ENCODE data around the gene ZNF507. TPM values are rescaled to one million over a fixed set of nuclear protein-coding genes. Genes with fewer than 3 reads are reported as not detected.

ZNF507 gene
- total and polyA plus RNA-seq, 5 experiments from 2014 or later: 7.9 to 51.5 (median 8.0) TPM

GRCh38 chr19:32346901-32347300 is 1.5 kb downstream of the ZNF507 start:
- Mint-ChIP-seq H3K36me3 (peaks cover 15 to 40% (median 24%) of the 10 kb centered on the region in 3 donors), H3K27ac (peak overlapping the region in 7 of 10 donors; percentile 19 to 97 (median 90)), H3K4me1 (peaks cover 20 to 61% (median 49%) of the 10 kb centered on the region in 4 donors), H3K9me3 (peaks cover 0 to 3% (median 0%) of the 10 kb centered on the region in 9 donors), H3K4me3 (peak overlapping the region; percentile 94 to 99 (median 97)), H3K27me3 (peaks cover 0 to 3% (median 0%) of the 10 kb centered on the region in 5 donors)
- POLR2A ChIA-PET: interaction anchor here (1.2 to 2.5 kb wide), 2 partner anchors 40 to 58 kb away, joined by 3 to 23 read pairs; partner anchors contain the start of gene DPY19L3
- DNase-seq: no peak
- ATAC-seq: no peak

GRCh38 chr19:32347573-32347972 is 2.2 kb downstream of the ZNF507 start:
- POLR2A ChIA-PET: no interaction called here
- DNase-seq: no peak
- H3K27me3 Mint-ChIP-seq: peaks cover 0 to 3% (median 0%) of the 10 kb centered on the region in 5 donors
- H3K36me3 Mint-ChIP-seq: peaks cover 15 to 47% (median 30%) of the 10 kb centered on the region in 3 donors
- H3K4me3 Mint-ChIP-seq: peak overlapping the region; percentile 38 to 99 (median 96)
- no peak for ATAC-seq
- peak overlapping the region in 4 of 10 donors; percentile 19 to 90 (median 40) for H3K27ac Mint-ChIP-seq
- H3K4me1 Mint-ChIP-seq: peaks cover 23 to 68% (median 56%) of the 10 kb centered on the region in 4 donors
- peaks cover 0 to 3% (median 0%) of the 10 kb centered on the region in 9 donors for H3K9me3 Mint-ChIP-seq

GRCh38 chr19:32349051-32349450 is 3.6 kb downstream of the ZNF507 start:
- H3K4me1 Mint-ChIP-seq: peaks cover 28 to 81% (median 70%) of the 10 kb centered on the region in 4 donors
- ATAC-seq (no peak), DNase-seq (no peak)
- H3K4me3 Mint-ChIP-seq: peak overlapping the region in 8 of 10 donors; percentile 6 to 71 (median 33)
- peaks cover 0 to 3% (median 0%) of the 10 kb centered on the region in 5 donors for H3K27me3 Mint-ChIP-seq
- H3K36me3 Mint-ChIP-seq: peaks cover 15 to 61% (median 45%) of the 10 kb centered on the region in 3 donors
- H3K9me3 Mint-ChIP-seq: peaks cover 0 to 3% (median 0%) of the 10 kb centered on the region in 9 donors
- POLR2A ChIA-PET: no interaction called here
- peak overlapping the region in 1 of 10 donors; percentile 63 for H3K27ac Mint-ChIP-seq

GRCh38 chr19:32349724-32350470 is 4.5 kb downstream of the ZNF507 start:
- H3K4me3 Mint-ChIP-seq: peak overlapping the region in 7 of 10 donors; percentile 3 to 33 (median 19)
- ATAC-seq: no peak

GRCh38 chr19:32350471-32350865 is 5.1 kb downstream of the ZNF507 start:
- DNase-seq: no peak
- H3K4me3 Mint-ChIP-seq: peak overlapping the region in 5 of 10 donors; percentile 3 to 36 (median 11)
- H3K27ac Mint-ChIP-seq: peak overlapping the region in 4 of 10 donors; percentile 10 to 73 (median 62)
- POLR2A ChIA-PET: interaction anchor here (1.3 kb wide), 1 partner anchor 55 kb away, joined by 4 read pairs; the partner anchor contains the start of gene DPY19L3
- no peak for ATAC-seq
- H3K27me3 Mint-ChIP-seq: no peaks in the 10 kb centered on the region
- H3K36me3 Mint-ChIP-seq: peaks cover 15 to 76% (median 59%) of the 10 kb centered on the region in 3 donors
- peaks cover 0 to 4% (median 0%) of the 10 kb centered on the region in 9 donors for H3K9me3 Mint-ChIP-seq
- peaks cover 31 to 87% (median 80%) of the 10 kb centered on the region in 4 donors for H3K4me1 Mint-ChIP-seq

More at GRCh38 chr19:32349724-32350470, 4.5 kb downstream of the ZNF507 start:
- Mint-ChIP-seq H3K27me3 (no peaks in the 10 kb centered on the region), H3K27ac (peak overlapping the region in 5 of 10 donors; percentile 9 to 59 (median 23)), H3K36me3 (peaks cover 15 to 70% (median 53%) of the 10 kb centered on the region in 3 donors), H3K4me1 (peaks cover 28 to 82% (median 76%) of the 10 kb centered on the region in 4 donors), H3K9me3 (peaks cover 0 to 4% (median 0%) of the 10 kb centered on the region in 9 donors)
- POLR2A ChIA-PET: no interaction called here
- no peak for DNase-seq

- Mint-ChIP-seq H3K4me3 (peak overlapping the region in 8 of 10 donors; percentile 20 to 58 (median 36)), H3K36me3 (peaks cover 12 to 81% (median 63%) of the 10 kb centered on the region in 3 donors), H3K4me1 (peaks cover 36 to 92% (median 85%) of the 10 kb centered on the region in 4 donors), H3K9me3 (peaks cover 0 to 4% (median 0%) of the 10 kb centered on the region in 9 donors), H3K27me3 (no peaks in the 10 kb centered on the region), H3K27ac (peak overlapping the region in 9 of 10 donors; percentile 45 to 92 (median 71))
- POLR2A ChIA-PET: interaction anchor here (1.3 kb wide), 1 partner anchor 54 kb away, joined by 4 read pairs; the partner anchor contains the start of gene DPY19L3
- DNase-seq (no peak), ATAC-seq (no peak)
Measured at GRCh38 chr19:32350987-32351348, 5.6 kb downstream of the ZNF507 start.

- DNase-seq: no peak
- H3K4me1 Mint-ChIP-seq: peaks cover 36 to 87% (median 79%) of the 10 kb centered on the region in 4 donors
- ATAC-seq: no peak
- H3K36me3 Mint-ChIP-seq: peaks cover 11 to 91% (median 70%) of the 10 kb centered on the region in 3 donors
- H3K9me3 Mint-ChIP-seq: peaks cover 0 to 4% (median 0%) of the 10 kb centered on the region in 9 donors
- peak overlapping the region in 3 of 10 donors; percentile 26 to 35 (median 33) for H3K27ac Mint-ChIP-seq
- no peaks in the 10 kb centered on the region for H3K27me3 Mint-ChIP-seq
- POLR2A ChIA-PET: interaction anchor here (0.7 kb wide), 1 partner anchor 52 kb away, joined by 3 read pairs; no protein-coding TSS in a partner anchor
- H3K4me3 Mint-ChIP-seq: peak overlapping the region in 1 of 10 donors; percentile 22
Measured at GRCh38 chr19:32352241-32352630, 6.8 kb downstream of the ZNF507 start.

GRCh38 chr19:32354345-32354744 is 8.9 kb downstream of the ZNF507 start:
- ATAC-seq: no peak
- H3K4me1 Mint-ChIP-seq: peaks cover 32 to 76% (median 69%) of the 10 kb centered on the region in 4 donors
- no peaks in the 10 kb centered on the region for H3K27me3 Mint-ChIP-seq
- peaks cover 0 to 4% (median 0%) of the 10 kb centered on the region in 9 donors for H3K9me3 Mint-ChIP-seq
- peaks cover 5 to 91% (median 65%) of the 10 kb centered on the region in 3 donors for H3K36me3 Mint-ChIP-seq
- POLR2A ChIA-PET: no interaction called here
- H3K4me3 Mint-ChIP-seq: no peak overlapping the region
- H3K27ac Mint-ChIP-seq: peak overlapping the region in 2 of 10 donors; percentile 24 to 39
- DNase-seq: no peak

- Mint-ChIP-seq H3K36me3 (peaks cover 4 to 91% (median 58%) of the 10 kb centered on the region in 3 donors), H3K9me3 (peaks cover 0 to 4% (median 0%) of the 10 kb centered on the region in 9 donors), H3K4me1 (peaks cover 26 to 72% (median 67%) of the 10 kb centered on the region in 4 donors), H3K4me3 (peak overlapping the region in 3 of 10 donors; percentile 10 to 48 (median 33)), H3K27ac (peak overlapping the region in 1 of 10 donors; percentile 48), H3K27me3 (no peaks in the 10 kb centered on the region)
- POLR2A ChIA-PET: no interaction called here
- DNase-seq (no peak), ATAC-seq (no peak)
Measured at GRCh38 chr19:32355309-32355708, 9.9 kb downstream of the ZNF507 start.

GRCh38 chr19:32357720-32358119 is 12.3 kb downstream of the ZNF507 start:
- peaks cover 0 to 97% (median 55%) of the 10 kb centered on the region in 3 donors for H3K36me3 Mint-ChIP-seq
- no peak for ATAC-seq
- H3K9me3 Mint-ChIP-seq: peaks cover 0 to 4% (median 0%) of the 10 kb centered on the region in 9 donors
- H3K4me1 Mint-ChIP-seq: peaks cover 25 to 71% (median 58%) of the 10 kb centered on the region in 4 donors
- no peak for DNase-seq
- no peaks in the 10 kb centered on the region for H3K27me3 Mint-ChIP-seq
- POLR2A ChIA-PET: interaction anchor here (0.7 to 1.7 kb wide), 2 partner anchors 12 to 110 kb away, joined by 3 to 4 read pairs; partner anchors contain the start of gene ZNF507
- no peak overlapping the region for H3K4me3 Mint-ChIP-seq
- H3K27ac Mint-ChIP-seq: no peak overlapping the region

GRCh38 chr19:32358321-32358720 is 12.9 kb downstream of the ZNF507 start:
- no peak overlapping the region for H3K4me3 Mint-ChIP-seq
- POLR2A ChIA-PET: interaction anchor here (1.7 kb wide), 1 partner anchor 13 kb away, joined by 4 read pairs; the partner anchor contains the start of gene ZNF507

GRCh38 chr19:32359581-32359980 is 14.2 kb downstream of the ZNF507 start:
- no peaks in the 10 kb centered on the region for H3K27me3 Mint-ChIP-seq
- POLR2A ChIA-PET: no interaction called here
- no peak overlapping the region for H3K4me3 Mint-ChIP-seq
- H3K4me1 Mint-ChIP-seq: peaks cover 31 to 70% (median 59%) of the 10 kb centered on the region in 4 donors
- peaks cover 7 to 96% (median 53%) of the 10 kb centered on the region in 3 donors for H3K36me3 Mint-ChIP-seq
- no peaks in the 10 kb centered on the region for H3K9me3 Mint-ChIP-seq
- ATAC-seq (no peak), DNase-seq (no peak)
- H3K27ac Mint-ChIP-seq: peak overlapping the region in 1 of 10 donors; percentile 27

More at GRCh38 chr19:32358321-32358720, 12.9 kb downstream of the ZNF507 start:
- DNase-seq (no peak), ATAC-seq (no peak)
- Mint-ChIP-seq H3K27me3 (no peaks in the 10 kb centered on the region), H3K4me1 (peaks cover 28 to 71% (median 59%) of the 10 kb centered on the region in 4 donors), H3K36me3 (peaks cover 1 to 97% (median 55%) of the 10 kb centered on the region in 3 donors), H3K27ac (peak overlapping the region in 1 of 10 donors; percentile 48), H3K9me3 (peaks cover 0 to 4% (median 0%) of the 10 kb centered on the region in 9 donors)

Measured in naive thymus-derived CD8-positive, alpha-beta T cell (primary cell).